NCI-H1105 treated with DMSO at 0.1 percent for 48 hours (cell line): ENCODE data around the gene CLBA1.
A peak's percentile ranks its signal among the peaks of the same experiment; 100 is the strongest.

Experiments
- DNase-seq: peaks from one replicate; lab custom pipeline; 2025; lab: John Stamatoyannopoulos, UW

CLBA1 gene

DNA sequence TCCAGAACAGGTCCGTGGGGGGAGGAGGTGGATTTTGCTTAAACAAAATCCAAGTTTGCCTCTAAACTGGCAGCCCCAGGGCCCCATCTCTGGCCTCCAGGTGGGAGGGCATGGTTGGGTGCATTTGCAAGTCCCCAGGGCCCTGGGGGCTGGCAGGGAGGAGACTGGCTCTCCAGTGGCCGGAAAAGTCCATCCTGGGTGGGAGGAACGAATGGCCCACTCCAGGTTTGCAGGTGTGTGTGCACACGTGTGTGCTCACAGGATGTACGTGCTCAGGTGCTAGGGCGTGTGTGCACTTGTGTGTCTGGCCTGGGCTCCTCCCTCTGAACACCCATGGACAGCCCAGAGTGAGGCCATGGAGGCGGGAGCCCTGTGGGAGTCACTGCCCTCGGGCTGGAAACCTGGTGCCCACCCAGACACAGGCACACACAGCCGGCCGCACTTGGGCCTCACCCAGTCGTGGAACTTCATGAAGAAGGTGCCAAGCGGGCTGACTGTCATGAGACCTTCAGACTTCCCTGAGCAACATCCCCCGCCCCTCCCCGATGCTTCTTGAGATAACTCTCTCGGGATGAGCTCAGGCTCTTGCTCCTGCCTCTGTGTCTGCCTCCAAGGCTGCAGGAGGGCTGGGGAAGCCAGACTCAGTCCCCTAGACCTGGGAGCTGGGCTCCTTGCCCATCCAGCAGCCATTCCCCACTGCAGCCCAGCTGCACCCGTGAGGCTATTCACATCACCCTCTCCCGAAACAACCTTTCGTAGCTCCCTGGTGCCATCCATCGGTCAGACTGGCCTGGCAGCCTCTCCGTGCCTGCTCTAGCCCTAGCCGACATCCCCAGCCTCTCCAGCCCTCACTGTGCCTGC lies 16.8 kb upstream of the CLBA1 start:
- no peak for DNase-seq

DNA sequence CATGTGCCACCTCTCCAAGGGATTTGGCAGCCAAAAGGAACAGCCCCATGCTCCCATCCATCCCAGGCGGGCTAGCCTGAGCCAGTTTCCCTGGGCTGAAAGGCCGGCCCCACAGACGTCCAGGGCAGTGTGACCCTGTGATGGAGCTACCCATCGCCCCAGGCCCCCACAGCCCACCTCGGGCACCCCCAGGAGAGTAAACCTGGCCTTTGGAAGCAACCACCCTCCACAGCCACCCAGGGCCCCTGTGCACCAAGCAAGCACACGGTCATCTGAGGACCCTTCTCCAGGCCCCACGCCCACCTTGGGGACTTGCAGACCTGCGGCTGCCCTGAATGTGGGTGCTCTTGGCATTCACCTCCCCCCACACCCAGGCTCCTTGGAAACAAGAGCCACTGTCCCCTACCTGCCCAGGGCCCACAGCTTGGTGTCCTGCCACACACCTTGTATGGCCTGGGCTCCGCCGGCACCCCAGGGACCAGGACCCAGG lies 15.8 kb upstream of the CLBA1 start:
- no peak for DNase-seq

DNA sequence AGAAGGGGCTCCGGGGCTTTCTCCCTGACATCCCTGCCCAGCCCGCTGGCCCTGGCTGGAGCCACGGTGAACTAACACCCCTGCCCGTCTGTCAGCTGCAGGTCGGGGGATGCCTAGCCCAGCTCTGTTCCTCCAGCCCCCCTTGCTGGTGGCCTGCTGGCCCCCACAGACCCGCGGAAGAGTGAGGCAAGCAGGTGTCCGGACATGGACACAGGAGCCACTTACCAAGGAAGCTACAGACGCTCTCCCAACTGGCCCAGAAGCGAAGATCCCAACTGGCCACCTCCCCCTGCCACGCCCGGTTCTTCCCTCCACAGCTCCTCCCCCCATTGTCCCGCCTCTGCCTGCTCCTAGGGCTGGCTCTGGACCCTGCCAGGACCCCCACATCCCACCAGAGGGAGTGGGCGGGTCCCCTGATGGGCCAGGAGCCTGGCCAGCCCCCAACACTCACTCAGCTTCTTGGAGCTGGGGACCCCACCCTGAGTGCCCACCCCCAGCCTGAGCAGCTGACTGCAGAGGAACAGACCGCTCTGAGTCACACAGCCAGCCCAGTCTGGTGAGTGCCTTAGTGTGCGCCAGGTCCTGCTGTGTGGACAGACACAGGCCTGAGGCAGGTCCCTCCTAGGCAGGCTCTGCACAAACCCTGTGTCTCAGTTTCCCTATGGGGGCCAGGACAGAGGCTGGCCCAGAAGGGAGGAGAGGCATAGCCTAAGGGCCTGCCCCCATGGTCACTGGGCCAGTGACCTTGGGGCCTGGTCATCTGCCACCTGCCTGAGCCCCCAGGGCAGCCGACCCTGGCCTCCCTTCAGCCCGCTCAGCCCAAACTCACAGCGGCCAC lies 15.1 kb upstream of the CLBA1 start:
- no peak for DNase-seq

DNA sequence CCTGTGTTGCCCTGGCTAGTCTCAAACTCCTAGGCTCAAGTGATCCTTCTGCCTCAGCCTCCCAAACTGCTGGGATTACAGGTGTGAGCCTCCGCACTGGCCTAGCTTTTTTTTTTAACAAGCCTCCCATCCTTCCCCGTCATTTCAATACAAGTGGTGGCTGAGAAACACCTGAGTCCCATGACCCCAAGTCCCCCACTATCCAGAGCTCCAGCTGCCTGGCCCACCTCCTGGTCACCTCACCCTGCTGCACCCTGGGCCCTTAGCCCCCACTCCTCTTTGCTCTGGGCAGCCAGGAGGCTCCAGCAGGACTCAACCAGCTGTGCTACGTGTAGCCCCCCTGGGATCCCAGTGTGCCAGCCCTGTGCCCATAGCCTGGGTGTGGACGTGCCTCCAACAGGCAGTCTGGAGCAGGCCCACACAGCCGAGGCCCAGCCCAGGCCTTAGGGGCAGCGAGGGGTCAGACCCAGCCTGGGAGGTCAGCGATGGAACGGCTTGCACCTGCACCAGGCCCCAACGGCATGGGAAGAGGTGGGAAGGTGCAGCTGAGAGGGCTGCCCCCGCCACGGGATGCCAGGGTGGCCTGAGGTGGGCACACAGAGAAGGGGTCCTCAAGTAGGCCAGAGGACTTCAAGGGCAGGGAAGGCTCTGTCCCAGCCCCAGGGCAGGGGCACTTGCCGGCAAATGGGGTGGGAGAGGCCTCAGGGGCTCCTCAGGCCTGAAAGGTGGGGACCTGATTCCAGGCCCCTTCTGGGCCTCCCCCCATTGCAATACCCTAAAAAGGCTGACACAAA lies 13.9 kb upstream of the CLBA1 start:
- DNase-seq, result no peak

DNA sequence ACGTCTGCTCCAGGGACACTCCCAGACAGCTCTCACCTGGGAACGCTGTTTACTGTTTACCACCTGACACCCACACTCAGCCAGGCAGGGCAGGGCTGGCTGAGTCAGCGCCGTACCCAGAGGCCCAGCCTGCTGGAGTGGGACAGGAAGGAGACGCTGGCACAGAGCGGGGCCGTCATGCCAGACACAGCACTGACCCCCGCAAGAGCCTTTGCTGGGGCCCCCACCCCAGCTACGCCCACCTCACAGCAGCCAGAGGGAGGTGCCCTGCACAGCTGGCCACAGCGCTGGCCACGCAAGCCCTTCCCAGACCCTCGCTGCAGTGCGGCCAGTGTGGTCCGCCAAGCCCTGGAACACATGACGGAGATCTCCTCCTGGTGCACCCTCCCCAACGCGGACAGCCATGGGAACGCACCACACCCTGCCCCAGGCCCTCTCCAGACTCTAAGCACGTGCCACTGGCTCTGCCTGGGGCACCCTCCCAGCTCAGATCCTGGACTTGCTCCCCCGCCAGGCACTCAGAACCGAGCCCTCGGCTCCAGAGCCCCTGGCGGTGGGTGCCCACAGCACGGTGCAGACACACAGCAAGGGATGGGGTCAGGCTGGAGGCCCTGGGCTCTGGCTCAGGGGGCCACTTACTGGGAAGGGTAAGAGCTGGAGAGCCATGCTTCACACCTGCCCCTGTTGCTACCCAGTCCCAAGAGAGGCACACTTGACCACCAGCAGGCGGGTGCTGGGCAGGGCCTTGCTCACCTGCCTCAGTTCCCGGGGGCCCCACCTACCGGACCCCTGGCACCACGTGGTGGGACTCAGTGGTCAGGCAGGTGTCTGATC lies 13.1 kb upstream of the CLBA1 start:
- no peak for DNase-seq

DNA sequence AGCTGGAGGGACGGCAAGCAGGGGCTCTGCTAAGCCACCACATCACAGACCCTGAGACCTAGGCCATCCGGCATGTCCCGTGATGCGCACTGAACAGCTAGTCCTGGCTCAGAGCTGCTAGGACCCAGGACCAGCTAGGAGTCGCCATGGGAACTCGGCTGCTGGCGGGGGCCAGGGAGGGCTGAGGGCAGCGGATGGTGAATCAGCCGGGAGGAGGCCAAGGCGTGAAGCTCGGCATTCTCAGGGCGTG lies 12.5 kb upstream of the CLBA1 start:
- DNase-seq, result no peak

DNA sequence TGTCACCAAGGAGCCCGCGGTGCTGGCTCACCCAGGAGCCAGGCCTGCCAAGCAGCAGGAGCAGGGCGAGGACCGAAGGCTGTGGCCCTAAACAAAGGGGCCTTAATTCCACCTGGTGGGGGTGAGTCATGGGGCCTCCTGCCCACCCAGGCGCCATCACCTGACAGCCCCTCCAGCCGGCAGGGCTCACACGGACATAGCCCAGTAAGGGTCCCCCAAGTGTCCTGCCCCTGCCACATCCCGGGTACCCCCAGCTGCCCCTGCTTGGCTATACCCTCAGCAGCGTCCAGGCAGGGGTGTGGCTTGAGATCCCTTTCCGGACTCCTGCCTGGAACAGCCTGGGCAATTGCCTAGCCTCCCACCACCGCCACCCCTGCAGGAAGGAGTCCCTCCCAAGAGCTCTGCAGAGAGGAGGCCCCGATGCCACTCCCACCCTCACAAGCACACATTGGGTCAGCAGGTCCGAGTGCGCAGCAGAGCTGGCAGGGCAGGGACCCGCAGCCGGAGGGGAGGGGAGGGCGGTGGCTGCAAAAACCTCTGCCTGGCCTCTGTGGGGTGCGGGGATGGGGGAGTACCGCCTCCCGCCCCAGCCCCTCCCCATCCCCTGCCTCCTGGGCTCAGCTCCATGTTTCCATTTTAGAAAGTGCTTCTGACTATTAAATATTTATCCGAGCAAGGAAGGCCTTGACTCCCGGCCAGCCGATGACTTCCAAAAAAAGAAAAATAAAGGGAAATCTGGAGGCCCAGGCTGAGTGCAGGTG lies 12.0 kb upstream of the CLBA1 start:
- DNase-seq, result no peak

DNA sequence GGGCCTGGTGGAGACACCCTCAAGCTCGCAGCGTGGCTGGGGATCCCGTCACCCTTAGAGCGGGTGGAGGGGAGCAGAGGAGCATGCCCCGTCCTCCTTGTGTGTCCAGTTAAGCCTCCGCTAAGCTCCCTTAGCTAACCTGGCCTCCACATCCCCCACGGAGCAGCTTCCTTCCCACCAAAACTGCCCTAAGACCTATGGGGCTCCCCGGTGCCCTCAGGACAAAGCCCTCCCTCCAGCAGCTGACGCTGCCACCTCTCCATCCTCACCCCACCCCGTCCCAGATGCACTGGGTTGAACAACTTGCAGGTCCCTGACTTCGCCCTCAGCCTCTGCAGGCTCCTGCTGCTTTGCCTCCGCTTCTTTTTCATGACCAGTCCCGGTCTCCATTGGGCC lies 11.4 kb upstream of the CLBA1 start:
- no peak for DNase-seq

DNA sequence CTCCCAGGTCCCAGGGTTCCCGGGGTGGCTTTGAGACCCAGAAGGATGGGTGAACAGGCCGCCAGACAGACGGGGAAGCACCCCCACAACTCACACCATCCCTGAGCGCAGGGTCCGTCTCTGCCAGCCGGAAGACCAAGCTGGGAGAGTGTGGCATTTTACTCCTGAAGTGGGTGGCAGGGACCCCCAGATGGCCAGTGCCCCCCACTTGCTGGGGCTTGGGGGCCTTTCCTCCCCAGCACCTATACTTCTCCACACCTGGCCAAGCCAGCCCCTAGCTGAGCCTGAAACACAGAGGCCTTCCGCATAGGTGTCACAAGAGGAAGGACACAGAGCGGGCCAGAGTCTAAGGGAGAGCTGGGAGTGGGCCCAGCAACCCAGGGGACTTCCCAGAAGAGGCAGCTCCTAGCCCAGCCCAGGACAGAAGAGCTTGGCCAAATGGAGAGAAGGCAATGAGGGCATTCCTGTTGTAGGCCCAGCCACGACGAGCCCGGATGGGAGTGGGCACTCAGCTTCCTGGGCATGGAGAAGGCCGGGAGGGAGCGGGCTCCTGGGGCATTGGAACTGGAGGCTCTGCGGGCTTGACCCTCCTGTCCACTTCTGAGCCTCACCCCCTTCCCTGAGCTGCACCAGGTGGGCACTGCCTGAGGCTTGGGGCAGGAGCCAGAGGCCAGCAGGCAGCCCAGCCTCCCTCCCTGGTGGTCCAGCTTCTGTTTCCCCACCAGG lies 10.8 kb upstream of the CLBA1 start:
- no peak for DNase-seq

DNA sequence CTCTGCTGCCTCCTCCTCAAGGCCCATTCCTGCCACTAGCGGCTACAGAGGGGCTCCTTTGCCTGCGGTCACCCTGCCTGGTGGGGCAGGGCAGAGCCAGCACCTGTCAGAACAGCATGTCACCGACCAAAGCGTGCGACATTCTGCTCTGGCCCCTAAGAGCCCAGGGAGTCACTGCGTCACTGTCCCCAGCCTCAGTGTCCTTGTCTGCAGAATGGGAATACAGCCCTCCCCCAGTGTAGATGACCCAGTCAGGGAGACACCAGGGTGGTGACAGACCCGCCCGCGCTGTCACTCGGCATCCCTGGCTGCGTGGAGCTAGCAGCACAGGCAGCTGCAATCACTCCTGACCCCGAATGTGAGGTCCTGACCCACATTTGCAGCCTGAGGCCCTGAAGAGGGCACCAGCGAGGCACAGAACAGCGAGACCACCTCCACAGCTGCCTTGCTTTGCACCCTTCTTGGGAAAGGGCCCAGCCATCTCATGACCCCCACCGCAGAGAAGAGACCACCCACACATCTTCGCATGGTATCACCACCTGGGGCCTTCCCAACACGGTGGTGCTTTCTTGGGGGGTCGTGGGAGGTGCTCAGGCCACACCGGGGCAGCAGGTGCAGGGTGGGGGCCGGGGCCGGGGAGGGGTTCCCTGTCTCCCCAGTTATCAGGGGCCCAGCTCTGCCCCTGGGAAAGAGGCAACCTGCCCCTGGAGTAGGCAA lies 9.9 kb upstream of the CLBA1 start:
- no peak for DNase-seq

DNA sequence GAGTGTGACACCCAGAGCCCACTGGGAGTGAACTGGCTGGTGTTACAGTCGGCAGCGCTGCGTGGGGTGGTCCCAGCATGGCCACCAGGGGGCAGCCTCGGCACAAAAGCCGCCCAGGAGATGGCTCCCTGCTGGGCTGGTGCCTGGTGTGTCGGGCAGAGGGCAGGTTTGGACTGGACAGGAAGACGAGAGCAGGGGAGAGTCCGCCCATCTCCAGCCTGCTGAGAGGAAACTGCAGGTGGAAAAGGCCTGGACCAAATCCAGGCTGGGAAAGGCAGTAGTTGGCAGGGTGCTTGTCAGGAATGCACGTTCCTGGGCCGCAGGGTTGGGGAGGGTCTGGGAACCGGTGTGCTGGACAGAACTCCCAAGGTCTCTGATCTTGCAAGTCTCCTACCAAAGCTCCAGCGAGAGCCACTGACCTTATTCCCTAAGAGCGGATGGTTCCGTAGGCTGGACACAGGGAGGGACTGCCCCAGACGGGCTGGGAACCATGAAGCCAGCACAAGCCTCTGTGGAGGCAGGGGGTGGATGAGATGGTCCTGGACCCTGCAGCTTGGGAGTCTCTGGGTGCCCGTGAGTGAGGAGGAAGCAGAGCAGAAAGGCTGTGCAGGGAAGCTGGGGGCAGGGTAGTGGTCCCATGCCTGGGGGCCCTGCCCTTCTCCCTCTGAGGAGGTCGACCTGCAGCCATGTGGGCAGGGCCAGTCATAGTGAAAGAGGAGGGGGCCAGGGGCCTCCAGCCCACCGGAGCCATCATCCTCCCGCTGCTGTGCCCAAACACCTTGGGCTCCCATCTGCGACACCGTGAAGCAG lies 9.2 kb upstream of the CLBA1 start:
- DNase-seq, result peak; percentile 73

DNA sequence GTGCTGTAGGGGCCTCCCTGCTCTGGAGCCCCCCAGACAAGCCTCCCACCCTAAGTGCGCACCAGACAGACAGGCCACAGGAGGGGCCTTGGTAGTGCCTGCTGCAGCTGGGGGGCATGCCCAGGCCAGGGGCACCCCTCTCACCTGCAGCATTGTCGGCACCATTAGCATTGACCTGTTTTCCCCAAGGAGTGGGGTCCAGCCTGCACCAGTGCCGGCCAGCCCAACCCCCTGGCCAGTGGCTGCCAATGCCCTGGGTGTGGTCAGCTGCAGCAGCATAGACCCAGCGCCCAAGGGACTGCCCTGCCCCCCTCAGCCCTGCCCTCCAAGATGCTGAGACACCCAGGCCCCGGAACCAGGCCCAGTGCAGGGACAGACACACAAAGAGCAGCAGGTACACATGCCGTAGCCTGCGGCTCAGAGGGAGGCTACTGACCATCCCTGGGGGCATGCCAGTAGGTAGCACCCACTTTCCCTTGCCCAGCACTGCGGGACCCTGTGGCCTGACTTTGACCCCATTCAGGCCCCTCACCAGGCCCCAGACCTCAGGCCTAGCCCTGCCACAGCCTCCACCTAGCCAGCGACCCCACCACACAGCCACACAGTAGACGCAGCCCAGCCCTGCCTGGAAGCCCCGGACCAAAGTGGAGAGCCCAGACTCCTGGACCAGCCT lies 8.4 kb upstream of the CLBA1 start:
- DNase-seq, result no peak

DNA sequence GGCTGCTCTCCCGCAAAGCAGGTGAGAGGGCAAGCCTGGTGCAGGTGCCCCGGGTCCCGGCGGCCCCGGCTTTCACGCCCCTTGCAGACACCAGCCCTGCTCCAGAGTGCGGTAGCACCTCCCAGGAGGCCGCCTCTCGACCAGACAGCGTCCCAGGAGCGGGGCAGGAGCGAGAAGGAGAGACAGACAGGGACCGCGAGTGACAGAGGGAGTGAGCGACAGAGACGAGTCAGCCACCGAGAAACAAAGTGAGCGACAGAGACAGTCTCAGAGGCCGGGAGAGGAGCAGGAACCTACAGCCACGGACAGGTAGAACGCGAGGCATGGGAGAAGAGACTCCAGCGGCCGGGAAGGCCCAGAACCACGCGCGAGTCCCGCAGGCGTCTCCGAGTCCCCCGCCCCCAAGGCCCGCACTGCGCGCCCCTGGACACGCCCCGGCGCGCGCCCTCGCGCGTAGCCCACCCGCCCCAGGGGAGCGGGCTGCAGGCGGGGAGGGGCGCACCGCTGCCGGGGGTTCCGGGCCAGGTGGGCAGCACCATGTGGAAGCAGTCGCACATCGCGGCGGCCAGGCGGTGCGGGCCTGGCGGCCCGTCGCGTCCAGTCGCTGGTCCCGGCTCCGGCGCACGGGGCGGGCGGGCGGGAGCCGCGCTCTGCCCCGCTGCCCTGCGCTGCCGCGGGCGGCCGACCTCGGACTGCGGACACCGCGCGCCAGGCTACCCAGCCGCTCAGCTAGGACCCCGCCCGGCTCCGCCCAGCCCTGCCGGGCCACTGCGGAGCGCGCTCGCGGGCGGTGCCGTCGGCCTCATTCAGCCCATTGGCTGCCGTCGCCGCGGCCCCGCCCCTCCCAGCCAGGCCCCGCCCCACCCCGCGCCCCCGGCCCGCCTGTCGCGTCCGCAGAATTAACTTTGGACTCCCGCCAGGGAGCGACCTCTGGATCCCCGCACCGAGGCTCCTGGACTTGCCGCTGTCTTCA lies 7.6 kb upstream of the CLBA1 start, which contains the start of gene AHNAK2:
Gene AHNAK2 (minus strand): TSS at position 694 of the 973 bp plus-strand sequence. CDS start 137 bp downstream, at position 557.
- peak; percentile 60 for DNase-seq

DNA sequence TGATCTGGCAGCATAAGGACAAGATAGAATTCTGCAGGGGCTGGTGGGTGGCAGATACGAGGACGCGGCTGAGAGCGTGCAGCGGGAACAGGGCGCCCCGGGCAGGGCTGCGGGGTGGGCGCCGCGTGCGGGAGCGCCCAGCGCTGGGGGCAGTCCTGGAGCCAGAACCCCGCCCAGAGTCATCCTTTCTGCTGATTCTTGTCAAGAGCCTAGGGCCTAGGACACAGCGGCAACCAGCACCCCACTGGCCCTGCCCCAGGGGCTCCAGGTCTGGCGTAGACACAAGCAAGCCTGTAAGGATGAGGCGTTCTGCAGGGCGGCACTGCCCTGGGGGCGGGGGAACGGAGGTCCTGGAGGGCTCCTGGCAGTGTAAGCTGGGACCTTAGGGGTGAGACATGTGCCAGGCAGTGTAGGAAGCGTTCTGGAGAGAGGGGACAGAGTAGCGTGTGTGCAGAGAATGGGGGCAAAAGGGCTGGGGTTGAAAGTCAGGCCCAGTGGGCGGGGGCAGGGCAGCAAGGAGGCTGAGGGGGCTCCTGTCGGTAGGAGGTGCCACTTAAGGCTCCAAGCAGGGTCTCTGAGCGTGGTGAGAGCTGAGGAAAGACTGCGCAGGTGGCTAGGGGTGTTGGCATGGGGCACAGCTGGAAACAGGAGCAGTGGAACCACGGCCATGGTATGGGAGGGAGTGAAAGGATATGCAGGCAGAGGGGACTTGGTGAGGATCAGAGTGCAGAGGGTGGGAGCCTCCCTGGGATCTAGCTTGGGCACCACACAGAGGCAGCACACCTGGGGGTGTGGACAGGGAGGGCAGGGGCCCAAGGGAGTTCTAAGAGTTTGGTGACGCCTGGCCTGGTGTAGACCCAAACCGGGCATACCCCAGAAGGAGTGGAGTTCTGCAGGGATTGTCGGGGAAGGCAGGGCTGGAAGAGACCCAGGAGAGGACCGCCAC lies 6.6 kb upstream of the CLBA1 start:
- no peak for DNase-seq

DNA sequence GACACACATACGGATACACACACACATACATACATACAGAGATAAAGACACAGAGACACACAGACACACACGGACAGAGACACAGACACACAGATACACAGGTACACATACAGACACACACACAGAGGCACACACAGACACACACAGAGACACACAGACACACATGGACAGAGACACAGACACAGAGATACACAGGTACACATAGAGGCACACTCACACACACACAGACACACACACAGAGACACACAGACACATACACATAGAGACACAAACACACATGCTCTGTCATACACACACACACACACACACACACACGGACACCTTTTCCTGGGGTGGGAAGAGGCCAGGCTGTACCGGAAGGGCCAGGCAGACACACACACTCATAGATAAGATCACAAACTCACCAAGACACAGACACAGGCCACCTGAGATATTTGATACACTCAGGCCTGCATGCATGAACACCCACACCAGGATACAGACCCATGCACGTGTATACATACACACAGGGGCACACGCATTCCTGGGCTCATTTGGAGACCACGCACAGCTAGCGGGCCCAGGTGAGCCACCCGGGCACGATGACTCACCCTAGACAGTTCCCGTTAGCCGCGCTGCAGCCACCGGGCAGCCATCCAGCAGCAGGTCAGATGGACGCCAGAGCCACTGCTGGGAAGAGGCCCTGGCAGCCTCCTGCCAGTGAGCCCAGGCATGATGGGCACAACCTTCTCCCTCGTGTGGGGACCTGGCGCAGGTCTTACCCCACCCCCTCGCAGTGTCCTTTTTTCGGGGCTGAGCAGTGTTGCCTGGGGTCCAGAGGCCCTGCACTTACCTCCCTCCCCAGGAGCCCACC lies 5.6 kb upstream of the CLBA1 start:
- DNase-seq, result no peak
